ES-I3 (cell line): Measurements from ENCODE around the gene SCGB1C1.
"Not testable (repeated sequence)": the region's sequence is repeated elsewhere in the genome, so short reads cannot be mapped to it uniquely, and the experiment has no call there.

Experiments used
- H3K36me3 ChIP-seq: 2 replicates; pipeline ENCODE4 v1.6.1; 2013; ENCODE audit warnings: mild to moderate bottlenecking, low read length, control low read depth, moderate library complexity; ENCODE audit not compliant: insufficient read depth
- H3K4me1 ChIP-seq: 2 replicates; pipeline ENCODE4 v1.6.1; 2013; ENCODE audit warnings: mild to moderate bottlenecking, control low read depth, low read length; ENCODE audit not compliant: insufficient read depth
- H3K9ac ChIP-seq: 2 replicates; pipeline ENCODE4 v1.6.1; 2013; ENCODE audit warnings: low read depth, mild to moderate bottlenecking, low read length, moderate library complexity
- H3K9me3 ChIP-seq: 2 replicates; pipeline ENCODE4 v1.6.1; 2013; ENCODE audit warnings: mild to moderate bottlenecking, low read length, moderate library complexity; ENCODE audit not compliant: control insufficient read depth, insufficient read depth

The SCGB1C1 gene

GRCh38 chr11:192674-193128 lies at the start of gene SCGB1C1:
SCGB1C1 (plus strand) TSS chr11:193078; CDS start chr11:193100, 22 bp downstream.
- H3K9ac ChIP-seq: not testable (repeated sequence)

GRCh38 chr11:180242-180641 lies 12.6 kb upstream of the SCGB1C1 start:
- not testable (repeated sequence) for H3K9me3 ChIP-seq, H3K4me1 ChIP-seq, H3K36me3 ChIP-seq, H3K9ac ChIP-seq

More at GRCh38 chr11:192674-193128, at the start of gene SCGB1C1:
- H3K4me1 ChIP-seq, H3K9me3 ChIP-seq, H3K36me3 ChIP-seq: not testable (repeated sequence)

DNA sequence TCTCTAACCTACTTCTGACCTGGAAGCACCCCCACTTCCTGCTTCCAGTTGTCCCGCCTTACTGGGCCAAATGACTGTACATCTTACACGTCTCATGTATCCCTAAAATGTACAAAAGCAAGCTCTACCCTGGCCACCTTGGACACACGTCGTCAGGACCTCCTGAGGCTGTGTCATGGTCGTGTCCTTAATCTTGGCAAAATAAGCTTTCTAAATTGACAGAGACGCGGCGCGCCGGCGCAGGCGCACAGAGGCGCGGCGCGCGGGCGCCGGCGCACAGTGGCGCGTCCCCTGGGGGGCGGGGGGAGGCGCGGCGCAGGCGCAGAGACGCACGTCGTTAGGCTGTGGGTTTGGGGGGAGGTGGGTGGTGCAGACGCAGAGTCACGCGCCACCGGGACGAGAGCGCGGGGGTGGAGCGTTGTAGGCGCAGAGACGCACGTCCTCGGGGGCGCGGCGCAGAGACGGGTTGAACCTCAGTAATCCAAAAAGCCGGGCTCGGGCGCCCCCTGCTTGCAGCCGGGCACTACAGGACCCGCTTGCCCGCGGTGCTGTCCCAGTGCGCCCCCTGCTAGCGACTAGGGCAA lies 3.6 kb upstream of the SCGB1C1 start:
- H3K36me3 ChIP-seq, H3K4me1 ChIP-seq: not testable (repeated sequence)

DNA sequence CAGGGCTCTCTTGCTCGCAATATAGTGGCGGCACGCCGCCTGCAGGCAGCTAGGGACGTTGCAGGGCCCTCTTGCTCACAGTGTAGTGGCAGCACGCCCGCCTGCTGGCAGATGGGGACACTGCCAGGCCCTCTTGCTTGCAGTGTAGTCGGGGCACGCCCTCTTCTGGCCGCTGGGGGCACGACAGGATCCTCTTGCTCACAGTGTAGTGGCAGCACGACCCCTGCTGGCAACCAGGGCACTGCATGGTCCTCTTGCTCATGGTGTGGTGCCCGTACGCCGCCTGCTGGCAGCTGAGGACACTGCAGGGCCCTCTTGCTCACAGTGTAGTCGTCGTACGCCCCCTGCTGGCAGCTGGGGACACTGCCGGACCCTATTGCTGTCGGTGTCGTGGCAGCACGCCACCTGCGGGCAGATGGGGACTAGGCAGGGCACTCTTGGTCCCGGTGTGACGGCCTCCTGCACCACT lies 3.0 kb upstream of the SCGB1C1 start:
- not testable (repeated sequence) for H3K4me1 ChIP-seq, H3K9me3 ChIP-seq, H3K9ac ChIP-seq, H3K36me3 ChIP-seq

More for the DNA sequence above, 3.6 kb upstream of the SCGB1C1 start:
- not testable (repeated sequence) for H3K9ac ChIP-seq, H3K9me3 ChIP-seq

GRCh38 chr11:190546-190945 lies 2.3 kb upstream of the SCGB1C1 start:
- not testable (repeated sequence) for H3K36me3 ChIP-seq, H3K9ac ChIP-seq, H3K4me1 ChIP-seq, H3K9me3 ChIP-seq

GRCh38 chr11:191490-192478 lies 1.1 kb upstream of the SCGB1C1 start:
- H3K4me1 ChIP-seq, H3K36me3 ChIP-seq, H3K9ac ChIP-seq, H3K9me3 ChIP-seq: not testable (repeated sequence)

DNA sequence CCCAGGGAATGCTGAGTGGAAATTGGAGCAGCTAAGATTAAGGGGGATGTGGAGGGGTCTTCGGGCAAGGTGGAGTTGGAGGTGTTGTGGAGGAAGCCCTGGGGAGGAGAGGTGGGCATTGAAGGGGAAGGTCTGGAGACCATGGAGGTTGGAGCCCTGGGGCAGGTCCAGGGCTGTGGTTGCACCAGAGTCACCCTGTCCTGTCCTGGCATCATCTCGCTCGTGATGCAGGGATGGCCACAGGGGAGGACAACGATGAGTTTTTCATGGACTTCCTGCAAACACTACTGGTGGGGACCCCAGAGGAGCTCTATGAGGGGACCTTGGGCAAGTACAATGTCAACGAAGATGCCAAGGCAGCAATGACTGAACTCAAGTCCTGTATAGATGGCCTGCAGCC lies 603 bp downstream of the SCGB1C1 start:
- H3K4me1 ChIP-seq, H3K9me3 ChIP-seq, H3K9ac ChIP-seq, H3K36me3 ChIP-seq: not testable (repeated sequence)

- H3K9ac ChIP-seq: no peak overlapping the region
- H3K9me3 ChIP-seq: no peaks in the 10 kb centered on the region
- H3K4me1 ChIP-seq: no peaks in the 10 kb centered on the region
- H3K36me3 ChIP-seq: no peaks in the 10 kb centered on the region; the same call in 1 of the 2 replicates
Observed at GRCh38 chr11:196786-197731, 4.2 kb downstream of the SCGB1C1 start.

DNA sequence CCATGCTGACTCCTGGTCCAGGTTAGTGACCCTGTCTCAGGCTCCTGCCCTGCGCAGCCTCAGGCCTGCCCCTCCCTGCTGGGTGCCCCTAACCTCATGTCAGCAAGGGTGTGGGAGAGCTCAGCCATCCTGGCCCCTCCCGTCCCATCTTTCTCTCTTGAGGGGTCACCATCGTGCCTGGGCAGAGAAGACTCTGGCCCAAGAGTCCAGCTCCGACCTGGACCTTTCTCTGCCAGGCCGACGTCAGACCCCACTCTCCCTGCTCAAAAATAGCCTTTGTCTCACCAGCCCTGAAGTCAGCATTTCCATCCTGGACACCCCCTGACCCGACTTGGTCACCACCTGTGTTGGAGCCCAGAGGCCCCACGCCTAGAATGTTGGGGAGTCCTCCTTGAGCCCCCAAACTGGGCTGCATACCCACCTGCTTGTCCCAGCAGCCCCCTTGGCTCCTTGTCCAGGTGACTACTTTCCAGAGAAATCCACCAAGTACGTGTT lies 4.9 kb downstream of the SCGB1C1 start:
- Histone ChIP-seq H3K9me3 (no peaks in the 10 kb centered on the region), H3K9ac (no peak overlapping the region), H3K4me1 (no peaks in the 10 kb centered on the region)

GRCh38 chr11:198236-198806 lies 5.4 kb downstream of the SCGB1C1 start:
- Histone ChIP-seq H3K9me3 (no peaks in the 10 kb centered on the region), H3K4me1 (no peaks in the 10 kb centered on the region), H3K9ac (no peak overlapping the region), H3K36me3 (no peaks in the 10 kb centered on the region; the same call in 1 of the 2 replicates)

More for the DNA sequence above, 4.9 kb downstream of the SCGB1C1 start:
- H3K36me3 ChIP-seq: no peaks in the 10 kb centered on the region; the same call in 1 of the 2 replicates

GRCh38 chr11:199004-199581 lies 6.2 kb downstream of the SCGB1C1 start:
- Histone ChIP-seq H3K9me3 (no peaks in the 10 kb centered on the region), H3K36me3 (no peaks in the 10 kb centered on the region; the same call in 1 of the 2 replicates), H3K9ac (no peak overlapping the region), H3K4me1 (no peaks in the 10 kb centered on the region)

- H3K9ac ChIP-seq: no peak overlapping the region
- no peaks in the 10 kb centered on the region; the same call in 1 of the 2 replicates for H3K36me3 ChIP-seq
- no peaks in the 10 kb centered on the region for H3K4me1 ChIP-seq
- H3K9me3 ChIP-seq: no peaks in the 10 kb centered on the region
Observed at GRCh38 chr11:199782-200181, 6.9 kb downstream of the SCGB1C1 start.

DNA sequence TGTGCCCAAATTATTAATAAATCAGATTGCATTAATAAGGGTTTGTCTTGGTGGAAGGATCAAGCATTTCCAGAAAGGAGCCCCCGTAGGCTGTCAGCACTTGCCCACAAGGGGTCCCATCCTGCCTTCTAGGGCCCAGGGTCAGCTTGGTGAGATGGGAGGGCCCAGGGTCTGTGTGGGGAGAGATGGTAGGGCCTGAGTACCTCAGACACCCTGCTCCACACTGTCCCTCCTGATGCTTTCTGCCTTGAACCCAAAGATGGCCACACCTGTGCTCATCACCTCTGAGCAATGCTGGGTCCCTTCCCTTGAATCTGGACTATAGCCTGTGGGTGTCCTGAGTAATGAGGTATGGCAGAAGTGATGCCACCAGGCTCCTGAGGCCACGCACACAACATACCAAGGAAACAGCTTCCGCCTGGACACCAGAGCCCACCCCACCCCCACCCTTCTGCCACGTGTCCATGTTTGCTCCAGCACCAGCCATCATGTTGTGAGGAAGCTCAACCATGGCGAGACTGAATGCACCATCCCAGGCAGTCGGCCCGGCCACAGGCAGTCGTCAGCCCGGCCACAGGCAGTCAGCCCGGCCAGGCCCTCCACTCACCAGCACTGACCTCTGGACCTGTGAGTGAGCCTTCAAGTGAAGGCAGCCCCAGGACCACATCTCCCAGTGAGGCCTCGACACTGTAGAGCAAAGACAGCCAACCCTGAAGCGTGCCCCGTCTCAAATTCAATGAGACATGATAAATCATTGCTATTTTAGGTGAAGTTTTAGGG lies 7.5 kb downstream of the SCGB1C1 start:
- H3K4me1 ChIP-seq: no peaks in the 10 kb centered on the region
- no peak overlapping the region for H3K9ac ChIP-seq
- no peaks in the 10 kb centered on the region for H3K9me3 ChIP-seq
- no peaks in the 10 kb centered on the region; the same call in 1 of the 2 replicates for H3K36me3 ChIP-seq
